Suppressor macrophage (primary cell): ENCODE results near the gene ZNF747.
"Not testable (repeated sequence)": the region's sequence is repeated elsewhere in the genome, so short reads cannot be mapped to it uniquely, and the experiment has no call there.

Experiments
- DNase-seq, 4 experiments: peaks; one replicate each; pipeline ENCODE4 v3.0.0-alpha.2; 2020 to 2022

Gene ZNF747

DNA sequence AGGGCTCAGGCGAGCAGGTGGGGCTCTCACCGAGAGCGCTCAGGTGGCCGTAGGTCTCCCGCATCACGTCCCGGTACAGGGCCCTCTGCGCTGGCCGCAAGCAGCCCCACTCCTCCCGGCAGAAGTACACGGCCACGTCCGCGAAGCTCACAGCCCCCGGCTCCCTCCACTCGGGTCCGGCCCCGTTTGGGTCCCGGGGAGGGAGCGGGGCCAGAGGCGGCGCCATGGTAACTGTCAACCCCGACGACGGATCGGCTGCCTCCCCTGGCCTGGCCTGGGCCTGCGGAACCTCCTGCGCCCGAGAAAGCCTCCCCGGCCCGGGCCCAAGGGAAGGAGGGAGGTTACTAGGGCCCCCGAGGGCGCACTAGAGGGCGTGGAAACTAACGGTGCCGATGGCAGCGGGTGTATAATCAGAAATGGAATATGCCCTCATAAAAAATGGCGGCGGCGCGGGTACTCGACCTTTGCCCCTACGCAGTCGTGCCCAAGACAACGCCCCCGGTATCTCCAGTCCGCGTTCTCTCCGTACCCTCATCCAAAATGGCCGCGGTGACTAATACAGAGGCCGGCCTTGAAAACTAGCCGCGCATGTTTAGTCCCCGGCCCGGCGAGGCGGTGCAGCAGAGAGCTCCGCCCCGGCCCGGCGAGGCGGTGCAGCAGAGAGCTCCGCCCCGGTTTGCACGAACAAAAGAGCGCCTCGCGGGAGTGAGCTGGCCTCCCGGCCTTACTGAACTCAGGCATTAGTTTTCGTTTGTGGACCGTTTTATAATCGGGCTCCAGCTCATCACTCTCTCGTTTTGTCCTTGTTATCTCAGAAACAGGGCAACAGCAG, 23.5 kb upstream of the ZNF747 start, which contains the start of gene ZNF764:
Gene ZNF764, minus strand, starts transcription at position 418 of the 832 bp plus-strand sequence. Its CDS starts 192 bp downstream, at position 226.
- DNase-seq: peak; percentile 98 to 99 (median 99)

DNA sequence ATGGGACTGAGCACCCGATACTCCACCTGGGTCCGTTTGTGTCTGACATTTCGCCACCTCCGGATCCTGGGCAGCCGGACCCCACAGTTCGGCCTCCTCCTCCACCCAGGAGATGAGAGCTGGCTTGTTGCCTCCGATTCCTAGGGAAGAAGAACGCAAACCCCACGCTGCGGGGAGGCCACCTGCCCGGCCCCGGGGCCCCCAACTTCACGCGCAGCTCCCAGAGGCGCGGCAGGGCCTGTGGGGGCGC, 23.0 kb upstream of the ZNF747 start:
- no peak for DNase-seq

DNA sequence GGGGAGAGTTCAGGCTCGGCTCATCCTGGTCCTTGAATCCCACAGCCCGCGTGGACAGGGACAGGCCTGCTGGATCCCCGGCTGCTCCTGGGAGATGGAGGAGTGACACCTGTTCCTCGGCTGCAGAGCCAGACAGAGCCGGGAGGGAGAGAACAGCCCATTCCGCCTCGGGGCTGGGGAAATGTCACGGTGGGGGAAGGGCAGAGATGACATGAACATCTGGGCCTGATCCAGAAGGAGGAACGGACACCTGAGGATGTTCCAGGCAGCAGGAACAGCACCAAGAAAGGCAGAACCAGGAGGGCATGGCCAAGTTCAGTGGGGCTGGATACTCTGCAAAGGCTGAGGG, 21.4 kb upstream of the ZNF747 start:
- no peak for DNase-seq

DNA sequence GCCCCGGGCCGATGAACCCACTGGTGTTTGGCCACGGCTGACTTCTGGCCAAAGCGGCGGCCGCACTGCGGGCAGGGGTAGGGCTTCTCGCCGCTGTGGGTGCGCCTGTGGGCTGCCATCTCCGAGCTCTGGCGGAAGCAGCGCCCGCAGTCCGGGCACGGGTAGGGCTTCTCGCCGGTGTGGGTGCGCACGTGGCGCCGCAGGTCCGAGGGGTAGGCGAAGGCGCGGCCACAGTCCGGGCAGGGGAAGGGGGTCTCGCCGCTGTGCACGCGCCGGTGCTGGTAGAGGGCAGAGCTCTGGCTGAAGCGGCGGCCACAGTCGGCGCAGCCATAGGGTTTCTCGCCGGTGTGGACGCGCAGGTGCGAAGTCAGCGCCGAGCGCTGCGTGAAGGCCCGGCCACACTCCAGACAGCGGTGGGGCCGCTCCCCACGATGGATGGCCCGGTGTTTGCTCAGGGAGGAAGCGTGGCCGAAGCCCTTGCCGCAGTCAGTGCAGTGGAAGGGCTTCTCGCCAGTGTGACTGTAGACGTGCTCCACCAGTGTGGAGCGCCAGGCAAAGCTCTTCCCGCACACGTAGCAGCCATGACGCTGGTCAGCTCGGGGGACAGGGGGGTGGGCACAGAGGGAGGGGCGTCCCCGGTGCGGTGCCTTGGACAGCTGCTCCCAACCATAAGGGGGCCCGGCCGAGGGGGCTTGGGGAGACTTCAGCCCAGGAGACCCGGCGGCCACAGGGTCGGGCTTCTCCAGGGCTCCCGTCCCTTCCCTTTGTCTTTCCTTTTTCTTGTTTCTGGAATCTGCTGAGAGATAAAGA, 20.9 kb upstream of the ZNF747 start:
- DNase-seq: no peak

DNA sequence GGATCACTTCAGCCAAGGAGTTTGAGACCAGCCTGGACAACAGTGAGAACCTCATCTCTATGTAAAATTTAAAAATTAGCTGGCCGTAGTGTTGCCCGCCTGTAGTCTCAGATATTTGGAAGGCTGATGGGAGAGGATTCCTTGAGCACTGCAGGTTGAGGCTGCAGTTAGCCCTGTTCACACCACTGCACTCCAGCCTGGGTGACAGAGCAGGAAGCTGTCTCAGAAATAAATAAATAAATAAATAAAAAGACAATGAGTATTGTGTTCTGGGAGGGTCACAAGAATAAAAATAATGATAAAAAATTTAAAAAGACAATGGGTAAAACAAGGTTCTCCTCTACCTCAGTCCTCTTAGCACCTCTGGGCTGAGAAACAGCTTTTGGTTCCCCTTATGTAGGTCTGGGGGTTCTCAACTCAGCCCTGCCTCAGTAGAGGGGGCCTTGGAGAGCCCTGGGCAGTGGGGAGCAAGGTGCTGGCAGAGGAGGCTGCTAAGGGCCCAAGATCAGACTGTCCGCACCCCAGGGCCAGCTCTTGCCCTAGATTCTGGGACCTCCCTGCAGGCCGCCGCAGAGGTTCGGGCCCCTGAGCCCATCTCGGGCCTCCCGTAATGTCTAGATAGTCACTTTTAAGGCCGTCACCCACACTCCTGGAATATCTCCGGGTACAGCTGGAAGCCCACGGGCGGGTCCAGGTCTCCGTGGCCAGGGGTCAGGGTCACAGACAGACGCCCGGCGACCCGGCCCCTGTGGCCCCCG, 20.1 kb upstream of the ZNF747 start:
- DNase-seq: no peak

DNA sequence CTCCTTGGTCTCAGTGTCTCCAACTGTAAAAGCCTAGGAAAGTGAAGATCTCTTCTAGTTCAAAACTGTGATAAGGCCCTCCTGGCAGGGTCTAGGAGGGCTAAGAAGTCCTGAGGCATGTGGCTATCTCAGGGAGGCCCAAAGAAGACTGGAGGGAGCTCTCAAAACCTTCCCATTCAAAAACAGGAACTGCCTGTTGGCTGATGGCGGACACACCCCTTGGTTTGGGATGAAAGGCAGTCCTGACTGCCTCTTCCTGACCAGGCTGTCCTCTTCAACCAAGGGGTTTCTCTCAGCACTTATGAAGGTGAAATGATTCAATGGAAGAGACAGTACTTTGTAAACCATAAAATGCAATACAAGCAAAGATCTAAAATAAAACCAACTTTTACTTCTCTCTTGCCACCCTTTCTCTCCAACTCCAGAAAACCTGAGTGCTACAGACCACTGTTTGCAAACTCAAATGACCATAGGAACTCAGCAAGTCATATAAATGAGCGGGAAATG, 18.8 kb upstream of the ZNF747 start:
- peak in 3 of 4 experiments; percentile 43 to 61 (median 52) for DNase-seq

DNA sequence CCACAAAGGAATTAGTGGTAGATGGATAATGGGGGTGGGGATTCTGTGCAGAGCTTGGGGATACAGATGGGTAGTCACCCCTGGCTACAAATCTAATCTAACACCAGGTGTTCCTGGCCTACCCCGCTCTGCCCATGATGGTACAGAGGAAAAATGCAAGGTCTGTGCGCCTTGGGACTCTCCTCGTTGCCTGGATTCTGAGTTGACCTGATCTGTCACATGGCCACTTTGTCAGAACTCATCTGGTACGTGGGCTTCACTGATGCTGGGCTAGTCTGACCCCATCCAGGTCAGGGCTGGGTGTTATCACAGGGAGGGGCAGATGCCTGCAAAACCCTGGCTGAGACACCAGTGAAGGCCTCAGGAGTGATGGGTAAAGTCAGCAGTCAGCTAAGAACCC, 18.3 kb upstream of the ZNF747 start:
- DNase-seq: no peak

DNA sequence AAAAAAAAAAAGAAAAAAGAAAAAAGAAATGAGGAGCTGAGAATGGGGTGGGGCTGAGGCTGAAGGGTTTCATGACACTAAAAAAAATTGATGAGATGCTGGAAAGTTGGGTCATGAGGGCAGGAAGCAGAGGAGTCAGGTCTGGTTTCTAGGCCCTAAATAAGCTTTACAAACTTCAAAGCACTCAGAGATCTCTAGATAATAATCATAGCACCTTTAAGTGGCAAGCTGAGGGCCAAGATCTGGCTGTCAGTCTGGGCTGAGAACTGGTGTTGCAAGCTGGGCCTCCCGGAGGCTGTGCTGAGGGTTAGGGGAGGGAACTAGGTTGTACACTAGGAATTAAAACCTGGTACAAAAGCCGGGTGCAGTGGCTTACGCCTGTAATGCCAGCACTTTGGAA, 17.1 kb upstream of the ZNF747 start:
- peak in 1 of 4 experiments; percentile 15 for DNase-seq

DNA sequence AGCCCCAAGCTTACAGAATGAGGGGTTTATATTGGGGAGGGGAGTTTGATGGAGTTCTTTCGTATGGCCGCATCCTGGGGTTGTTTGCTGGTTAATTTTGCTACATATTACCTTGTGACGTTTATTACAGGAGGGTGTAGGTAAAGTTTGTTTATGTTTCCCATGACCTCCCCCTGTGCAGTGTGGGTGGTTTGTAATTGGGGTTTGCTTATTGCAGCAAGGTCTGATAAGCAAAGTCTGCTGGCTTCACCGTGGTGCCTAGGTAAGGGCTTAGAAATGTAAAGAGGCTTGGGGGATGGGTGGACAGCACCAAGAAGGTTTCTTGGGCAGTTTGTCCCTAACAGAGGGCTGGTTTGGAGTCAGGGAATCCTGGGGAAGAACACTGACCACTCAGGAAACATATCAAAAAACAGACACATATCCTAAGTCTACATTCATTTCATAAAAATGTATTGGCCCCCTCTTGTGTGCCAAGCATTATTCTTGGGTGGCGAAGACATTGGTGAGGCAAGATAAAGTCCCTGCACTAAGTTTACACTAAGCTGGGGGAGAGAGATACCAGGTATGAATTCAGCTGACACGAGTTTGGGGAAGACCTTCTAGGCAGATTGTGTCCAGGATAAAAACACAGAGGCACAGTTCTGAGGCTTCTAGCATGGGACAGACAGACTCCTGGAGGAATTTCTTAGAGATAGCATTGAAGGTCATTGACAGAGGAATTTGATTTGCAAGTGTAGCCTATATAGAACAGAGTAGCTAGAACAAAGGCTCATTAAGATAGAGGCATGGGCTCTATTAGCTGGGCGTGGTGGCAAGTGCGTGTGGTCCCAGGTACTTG, 14.0 kb upstream of the ZNF747 start:
- DNase-seq: no peak

DNA sequence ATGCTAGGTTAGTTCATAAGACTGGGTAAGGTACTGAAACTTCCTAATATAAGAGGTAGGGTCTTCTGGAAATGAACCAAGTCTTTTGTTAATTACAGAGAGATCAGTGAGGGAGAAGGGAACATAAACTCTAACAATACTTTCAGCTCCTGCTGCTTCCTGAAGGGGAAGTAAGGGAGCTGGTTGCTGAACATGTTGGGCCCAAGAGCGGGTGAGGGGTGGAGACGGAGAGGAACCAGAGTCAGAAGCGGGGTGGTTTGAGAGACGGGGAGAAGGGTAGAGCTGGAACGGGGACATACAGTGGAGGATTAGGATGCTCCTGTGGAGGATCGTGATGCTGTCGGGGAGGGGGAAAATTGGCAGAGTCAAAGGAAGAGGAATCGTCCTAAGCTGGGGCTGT, 11.5 kb upstream of the ZNF747 start:
- peak; percentile 54 to 79 (median 74) for DNase-seq

DNA sequence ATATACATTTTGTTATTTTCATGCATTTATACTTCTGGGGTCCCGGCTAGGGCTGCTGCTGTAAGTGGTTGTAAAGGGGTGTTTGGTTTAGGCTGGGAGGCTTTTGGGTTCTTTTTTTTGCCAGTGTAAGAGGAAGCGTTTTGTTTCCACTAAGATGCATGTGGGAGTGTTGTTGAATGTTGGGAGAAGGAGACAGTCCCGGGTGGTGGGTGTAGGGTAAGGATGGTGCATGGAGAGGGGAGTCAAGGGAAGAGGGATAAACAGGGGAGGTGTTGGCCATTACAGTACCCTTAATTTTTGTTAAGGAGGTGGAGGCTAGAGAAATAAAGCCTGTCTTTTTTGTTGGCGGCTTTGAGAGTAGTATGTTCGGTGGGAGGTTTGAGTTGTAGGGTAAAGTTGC, 8.4 kb upstream of the ZNF747 start:
- DNase-seq: no peak

DNA sequence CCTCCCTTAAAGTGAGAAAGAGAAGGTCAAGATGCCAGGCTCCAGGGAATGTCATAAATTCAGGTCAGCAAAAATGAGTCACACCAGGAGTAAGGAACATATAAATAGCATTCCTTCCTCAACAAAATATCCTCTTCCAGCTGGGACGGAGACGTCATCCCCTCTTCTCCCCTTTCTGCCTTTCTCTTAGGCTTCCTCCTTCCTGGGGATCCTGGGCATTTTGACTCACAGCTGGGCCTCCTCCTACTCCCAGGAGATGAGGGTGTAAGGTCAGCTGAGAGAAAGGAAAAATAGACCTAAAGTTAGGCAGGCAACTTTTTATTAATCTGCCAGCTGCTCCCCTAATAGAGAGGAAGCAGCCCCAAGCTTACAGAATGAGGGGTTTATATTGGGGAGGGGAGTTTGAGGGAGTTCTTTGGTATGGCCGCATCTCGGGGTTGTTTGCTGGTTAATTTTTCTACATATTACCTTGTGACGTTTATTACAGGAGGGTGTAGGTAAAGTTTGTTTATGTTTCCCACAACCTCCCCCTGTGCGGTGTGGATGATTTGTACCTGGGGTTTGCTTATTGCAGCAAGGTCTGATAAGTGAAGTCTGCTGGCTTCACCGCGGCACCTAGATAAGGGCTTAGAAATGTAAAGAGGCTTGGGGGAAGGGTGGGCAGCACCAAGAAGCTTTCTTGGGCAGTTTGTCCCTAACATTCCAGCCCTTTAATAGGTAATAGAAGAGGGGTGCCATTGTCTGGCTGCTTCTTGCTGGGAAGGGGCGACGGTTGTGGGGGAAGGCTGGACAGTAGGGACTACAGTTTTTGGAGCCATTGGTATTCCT, 7.1 kb upstream of the ZNF747 start:
- DNase-seq: peak in 3 of 4 experiments; percentile 36 to 54 (median 49)

DNA sequence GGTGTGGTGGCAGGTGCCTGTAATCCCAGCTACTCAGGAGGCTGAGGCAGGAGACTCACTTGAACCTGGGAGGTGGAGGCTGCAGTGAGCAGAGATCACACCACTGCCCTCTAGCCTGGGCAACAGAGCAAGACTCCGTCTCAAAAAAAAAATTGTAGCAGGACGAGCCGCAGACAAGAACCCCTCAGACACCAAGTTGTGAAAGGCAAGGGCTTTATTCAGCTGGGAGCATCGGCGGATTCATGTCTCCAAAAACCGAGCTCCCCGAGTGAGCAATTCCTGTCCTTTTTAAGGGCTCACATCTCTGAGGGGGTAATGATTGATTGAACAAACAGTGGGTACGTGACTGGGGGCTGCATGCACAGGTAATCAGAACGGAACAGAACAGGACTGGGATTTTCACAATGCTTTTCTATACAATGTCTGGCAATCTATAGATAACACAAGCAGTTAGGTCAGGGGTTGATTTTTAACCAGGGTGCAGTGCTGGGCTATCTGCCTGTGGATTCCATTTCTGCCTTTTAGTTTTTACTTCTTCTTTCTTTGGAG, 6.3 kb upstream of the ZNF747 start:
- not testable (repeated sequence) for DNase-seq

DNA sequence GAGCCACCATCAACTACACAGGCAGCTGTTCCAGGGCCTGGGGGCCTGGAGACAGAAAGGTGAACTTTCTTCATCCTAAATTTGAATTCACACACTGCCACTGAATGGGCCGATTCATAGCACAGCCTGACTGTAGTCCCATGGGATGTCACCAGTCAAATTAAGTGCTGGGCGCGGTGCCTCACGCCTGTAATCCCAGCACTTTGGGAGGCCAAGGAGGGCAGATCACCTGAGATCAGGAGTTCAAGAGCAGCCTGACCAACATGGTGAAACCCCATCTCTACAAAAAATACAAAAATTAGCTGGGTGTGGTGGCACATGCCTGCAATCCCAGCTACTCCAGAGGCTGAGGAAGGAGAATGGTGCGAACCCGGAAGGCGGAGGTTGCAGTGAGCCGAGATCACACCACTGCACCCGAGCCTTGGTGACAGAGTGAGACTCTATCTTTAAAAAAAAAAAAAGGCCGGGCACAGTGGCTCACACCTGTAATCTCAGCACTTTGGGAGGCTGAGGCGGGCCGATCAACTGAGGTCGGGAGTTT, 5.4 kb upstream of the ZNF747 start:
- not testable (repeated sequence) for DNase-seq

DNA sequence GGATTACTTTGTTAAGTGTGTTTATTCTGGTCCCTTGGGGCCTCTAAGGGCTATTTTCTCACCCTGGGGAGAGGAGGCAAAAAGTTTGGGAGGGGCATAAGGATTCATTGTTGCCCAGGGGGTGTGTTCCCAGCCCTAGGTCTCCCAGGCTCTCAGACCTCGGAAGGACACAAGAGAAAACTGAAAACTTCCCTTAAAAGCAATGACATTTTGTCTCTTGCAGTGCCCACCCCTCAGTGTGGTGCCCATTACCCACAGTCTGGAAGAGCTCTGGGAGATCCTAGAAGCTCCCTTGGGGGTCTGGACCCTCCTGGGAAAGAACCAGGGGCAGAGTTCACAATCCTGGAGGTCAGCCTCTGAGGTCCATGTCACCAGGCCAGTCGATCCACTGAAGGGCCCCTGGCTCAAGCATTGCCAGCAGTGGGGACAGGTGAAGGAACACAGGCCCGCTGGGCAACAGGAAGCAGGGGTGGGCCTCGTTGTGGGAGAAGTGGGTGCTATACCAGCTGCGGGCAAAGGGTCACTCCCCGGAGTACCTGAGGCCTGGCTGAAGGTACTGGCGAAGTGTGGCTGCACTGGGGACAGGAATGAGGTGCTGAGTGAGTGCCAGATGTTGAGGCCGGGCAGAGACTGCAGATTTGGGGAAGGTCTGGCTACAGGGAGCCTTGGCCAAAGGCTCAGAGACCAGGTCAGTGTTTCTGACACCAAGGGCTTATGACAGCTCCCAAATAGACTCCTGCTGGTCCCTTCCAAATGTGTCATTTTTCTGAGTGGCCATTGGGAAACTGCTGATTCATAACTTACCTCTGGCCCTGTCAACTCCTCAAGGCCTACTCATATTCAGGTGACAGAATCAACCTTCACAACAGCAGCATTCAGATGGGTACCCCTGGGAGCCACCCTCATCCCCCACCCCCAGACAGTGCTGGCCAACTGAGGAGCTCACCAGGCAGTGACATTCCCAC, 4.6 kb upstream of the ZNF747 start:
- no peak for DNase-seq

DNA sequence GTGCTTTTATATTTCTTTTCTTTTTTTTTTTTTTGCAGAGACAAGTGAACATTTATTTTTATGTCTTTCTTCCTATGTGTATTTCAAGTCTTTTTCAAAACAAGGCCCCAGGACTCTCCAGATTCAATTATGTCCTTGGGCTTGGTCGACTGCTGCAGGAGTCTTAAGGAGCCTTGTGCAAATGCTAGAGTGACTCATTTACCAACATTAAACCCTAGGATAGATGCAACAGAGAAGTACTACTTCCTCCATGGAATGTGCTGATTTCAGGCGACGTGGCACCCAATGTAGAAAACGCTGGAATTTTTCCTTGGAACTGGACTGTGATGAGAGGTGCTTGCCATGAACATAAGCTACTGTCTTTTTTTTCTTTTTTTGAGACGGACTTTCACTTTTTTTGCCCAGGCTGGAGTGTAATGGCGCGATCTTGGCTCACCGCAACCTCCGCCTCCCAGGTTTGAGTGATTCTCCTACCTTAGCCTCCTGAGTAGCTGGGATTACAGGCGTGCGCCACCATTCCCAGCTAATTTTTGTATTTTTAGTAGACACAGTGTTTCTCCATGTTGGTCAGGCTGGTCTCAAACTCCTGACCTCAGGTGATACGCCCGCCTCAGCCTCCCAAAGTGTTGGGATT, 1.9 kb upstream of the ZNF747 start:
- peak; percentile 32 to 77 (median 66) for DNase-seq

DNA sequence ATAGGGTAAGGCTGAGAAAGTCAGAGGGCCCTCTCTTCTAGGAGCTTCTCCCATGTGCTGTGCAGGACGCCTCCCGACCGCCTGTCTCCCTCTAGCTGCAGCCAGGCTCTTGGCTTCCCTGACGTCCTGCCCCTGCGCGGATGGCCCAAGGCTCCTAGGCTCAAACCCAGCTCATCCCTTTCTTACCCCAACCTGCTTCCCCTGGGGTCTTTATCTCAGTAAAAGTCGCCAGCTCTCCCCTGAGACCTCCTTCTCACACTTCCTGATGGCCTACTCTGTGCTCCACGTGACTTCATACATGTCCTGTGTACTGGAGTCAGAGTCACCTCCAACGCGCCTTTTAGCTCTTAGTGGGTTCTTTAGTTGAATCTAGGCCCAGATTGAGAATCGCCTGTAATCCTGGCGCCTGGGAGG, 1.1 kb upstream of the ZNF747 start:
- DNase-seq: peak; percentile 68 to 88 (median 81)

DNA sequence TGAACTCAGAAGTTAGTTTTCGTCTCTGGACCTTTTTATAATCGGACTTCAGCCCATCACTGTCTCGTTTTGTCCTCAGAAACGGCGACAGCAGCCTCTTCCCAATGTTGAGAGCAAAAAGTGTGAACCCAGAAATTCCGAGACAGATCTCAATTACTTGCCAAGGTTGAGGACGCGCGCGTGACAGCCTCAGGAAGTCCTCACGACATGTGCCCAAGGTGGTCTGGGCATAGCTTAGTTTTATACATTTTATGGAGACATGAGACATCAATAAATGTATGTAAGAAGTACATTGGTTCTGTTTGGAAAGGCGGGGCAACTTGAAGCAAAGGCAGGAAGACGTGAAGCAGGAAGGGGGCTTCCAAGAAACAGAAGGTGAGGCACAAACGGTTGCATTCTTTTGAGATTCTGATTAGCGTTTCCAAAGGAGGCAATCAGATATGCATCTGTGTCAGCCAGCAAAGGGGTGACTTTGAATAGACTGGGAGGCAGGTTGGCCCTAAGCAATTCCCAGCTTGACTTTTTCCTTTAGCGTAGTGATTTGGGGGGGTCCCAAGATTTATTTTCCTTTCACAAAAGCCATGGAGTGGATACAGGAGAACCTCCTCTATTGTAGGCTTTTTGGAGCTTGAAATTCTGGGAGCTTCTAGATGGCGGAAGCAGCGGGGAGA, 583 bp upstream of the ZNF747 start:
- no peak for DNase-seq
